HG02588 (cell line): ENCODE measurements around the gene PRRT4.

Experiments
- ATAC-seq: cut with Tn5 transposase; IDR thresholded peaks from one replicate; pipeline ENCODE4 v1.9.1; 2021; ENCODE audit warnings: mild to moderate bottlenecking, moderate library complexity; ENCODE audit not compliant: unreplicated experiment

Gene PRRT4

GRCh38 chr7:128361411-128362379 is at the start of gene PRRT4:
Gene PRRT4, minus strand, starts transcription at chr7:128361690.
- ATAC-seq: no peak

GRCh38 chr7:128410451-128410753 is 48.9 kb upstream of the PRRT4 start:
- ATAC-seq: no peak

DNA sequence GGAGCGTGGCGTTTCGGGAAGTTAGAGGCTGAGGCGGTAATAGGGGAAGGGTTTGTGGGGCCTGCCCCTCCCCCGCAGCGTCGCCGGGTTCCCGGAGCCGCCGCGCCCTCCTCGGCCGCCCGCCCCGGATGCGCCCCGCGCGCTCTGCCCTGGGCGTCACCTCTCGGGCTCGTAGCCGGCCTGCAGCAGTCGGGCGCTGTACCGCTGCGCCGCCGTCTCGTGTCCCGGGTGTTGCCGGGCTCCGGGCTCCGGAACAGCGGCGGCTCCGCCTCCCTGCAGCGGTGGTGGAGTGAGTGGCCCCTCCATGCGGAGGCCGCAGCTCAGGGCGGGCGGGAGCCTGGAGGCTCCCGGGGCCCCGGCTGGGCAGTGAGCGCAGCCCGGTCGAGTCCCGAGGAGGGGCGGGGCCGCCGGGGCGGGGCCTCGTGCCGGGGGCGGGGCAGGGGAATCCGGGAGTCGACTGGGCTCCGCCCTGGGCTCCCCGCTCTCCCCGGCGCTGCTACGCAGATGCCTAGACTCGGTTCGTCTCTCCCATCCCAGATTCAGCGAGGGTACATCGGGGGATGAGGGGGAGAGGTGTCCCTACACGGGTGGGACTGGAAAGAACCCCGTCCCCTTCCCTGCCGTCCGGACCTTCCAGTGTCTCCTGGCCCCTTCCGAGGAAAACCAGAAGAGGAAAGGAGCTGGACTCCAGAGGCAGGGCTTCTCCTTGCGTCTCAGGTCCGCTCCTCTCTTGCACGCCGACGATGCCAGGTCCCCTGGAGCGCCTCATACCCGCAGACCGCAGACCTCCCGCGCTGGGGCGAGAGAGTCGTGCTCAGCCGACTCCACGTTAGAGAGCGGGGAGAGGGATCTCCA is 48.3 kb upstream of the PRRT4 start, which contains the start of gene IMPDH1:
IMPDH1 (minus strand) TSS at position 387 of the 855 bp plus-strand sequence; CDS start at position 306, 81 bp downstream.
- peak; percentile 84 for ATAC-seq

- no peak for ATAC-seq
Measured at GRCh38 chr7:128408709-128409595, 47.5 kb upstream of the PRRT4 start.

DNA sequence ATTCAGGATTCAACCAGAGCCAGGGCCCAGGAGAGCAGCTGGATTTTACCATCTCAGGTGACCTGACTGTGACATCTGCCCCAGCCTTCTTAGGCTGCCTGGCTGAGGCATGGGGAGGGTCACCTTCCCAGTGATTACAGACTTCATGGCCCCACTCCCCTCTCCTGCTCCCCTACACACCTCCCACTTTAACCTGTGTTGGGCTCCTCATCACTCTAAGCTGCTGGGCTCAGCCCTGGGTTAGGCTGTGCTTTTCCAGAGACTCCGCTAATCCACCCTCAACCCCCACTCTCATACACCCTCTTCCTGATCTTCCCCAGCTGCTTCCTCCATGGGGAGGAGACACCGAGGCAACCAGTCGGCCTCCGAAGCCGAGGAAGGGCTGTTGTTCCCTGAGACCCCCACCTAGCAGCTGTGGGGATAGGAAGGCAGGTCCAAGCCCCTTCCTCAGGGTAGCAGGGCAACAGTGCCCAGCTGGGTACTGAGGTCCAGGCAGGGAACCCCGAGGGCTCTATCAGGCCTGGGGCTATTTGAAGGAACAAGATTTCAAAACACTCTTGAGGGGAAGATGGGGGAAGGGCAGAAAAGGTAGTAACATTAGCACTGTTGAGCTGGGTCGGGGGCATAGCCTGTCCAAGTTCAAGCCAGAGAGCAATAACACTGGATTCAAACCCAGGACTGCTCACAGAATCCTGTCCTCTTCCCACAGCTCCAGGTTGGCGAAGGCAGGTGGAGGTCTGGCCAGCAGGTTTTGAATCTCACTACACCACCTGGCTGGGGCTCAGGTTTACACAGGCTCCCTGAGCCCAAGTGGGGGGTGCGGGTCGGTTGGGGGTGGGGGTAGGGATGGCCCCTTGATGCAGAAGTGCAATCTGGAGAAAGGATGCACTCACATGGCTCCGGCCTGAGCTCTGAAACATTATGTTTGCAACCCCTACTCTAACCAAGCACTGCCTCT is 46.5 kb upstream of the PRRT4 start:
- ATAC-seq: no peak

DNA sequence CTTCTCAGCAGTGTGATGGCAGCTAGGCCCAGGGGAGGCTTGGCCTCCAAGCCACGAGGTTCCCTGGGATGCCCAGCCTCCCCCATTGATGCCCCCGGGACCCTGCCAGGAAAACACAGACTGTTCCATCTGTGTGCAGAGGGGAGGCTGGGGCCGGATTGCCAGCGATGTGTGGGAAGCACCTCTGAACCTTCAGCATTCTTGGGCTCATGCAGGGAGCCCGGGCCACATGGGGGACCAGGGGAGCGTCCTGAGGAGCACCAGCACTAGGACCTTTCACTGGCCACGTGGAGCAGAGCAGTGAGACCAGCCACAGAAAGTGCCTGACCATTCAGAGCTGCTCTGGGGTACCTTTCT is 45.7 kb upstream of the PRRT4 start:
- no peak for ATAC-seq

DNA sequence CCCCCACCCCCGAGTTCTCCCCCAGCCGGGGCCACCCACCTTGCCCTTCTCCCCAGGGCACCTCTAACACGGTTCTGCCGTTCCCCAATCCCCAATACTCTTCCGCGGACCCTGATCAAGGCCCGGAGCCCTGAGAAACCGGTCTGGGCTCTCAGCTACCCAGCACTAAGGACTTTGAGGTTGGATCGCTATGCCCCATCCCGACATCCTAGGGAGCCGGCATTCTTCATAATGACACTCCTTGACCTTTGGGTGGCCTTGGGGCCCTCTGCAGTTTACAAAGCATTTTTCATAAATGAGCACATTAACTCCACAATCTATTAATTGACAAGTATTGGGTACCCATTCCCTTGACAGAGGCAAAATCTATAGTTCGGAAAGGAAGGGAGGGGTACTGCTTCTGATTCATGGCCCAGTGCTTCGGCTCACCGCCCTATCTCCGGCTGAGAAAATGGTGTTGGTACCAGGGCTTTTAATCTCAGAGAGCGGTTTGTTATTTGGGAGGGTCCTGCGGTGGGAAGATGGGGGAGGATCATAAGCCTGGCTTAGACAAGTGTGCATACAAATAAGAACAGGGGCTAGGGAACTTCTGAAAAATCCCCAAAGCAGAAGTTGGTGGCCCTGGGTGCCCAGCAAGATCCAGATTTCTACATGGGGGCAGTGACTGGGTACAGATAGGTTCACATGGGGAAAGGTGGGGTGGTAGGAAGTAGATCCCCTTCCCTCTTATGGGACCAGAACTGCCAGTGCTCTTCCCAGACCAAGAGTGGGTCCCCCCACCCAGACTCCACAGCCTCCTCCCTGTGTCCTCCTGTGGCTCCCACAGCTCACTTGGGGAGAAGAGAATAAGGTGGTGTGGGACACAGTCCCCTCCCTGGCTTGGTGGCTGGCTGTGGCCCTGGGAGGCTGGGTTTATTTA is 45.1 kb upstream of the PRRT4 start:
- ATAC-seq: no peak

- no peak for ATAC-seq
Measured at GRCh38 chr7:128405471-128406313, 44.2 kb upstream of the PRRT4 start.

DNA sequence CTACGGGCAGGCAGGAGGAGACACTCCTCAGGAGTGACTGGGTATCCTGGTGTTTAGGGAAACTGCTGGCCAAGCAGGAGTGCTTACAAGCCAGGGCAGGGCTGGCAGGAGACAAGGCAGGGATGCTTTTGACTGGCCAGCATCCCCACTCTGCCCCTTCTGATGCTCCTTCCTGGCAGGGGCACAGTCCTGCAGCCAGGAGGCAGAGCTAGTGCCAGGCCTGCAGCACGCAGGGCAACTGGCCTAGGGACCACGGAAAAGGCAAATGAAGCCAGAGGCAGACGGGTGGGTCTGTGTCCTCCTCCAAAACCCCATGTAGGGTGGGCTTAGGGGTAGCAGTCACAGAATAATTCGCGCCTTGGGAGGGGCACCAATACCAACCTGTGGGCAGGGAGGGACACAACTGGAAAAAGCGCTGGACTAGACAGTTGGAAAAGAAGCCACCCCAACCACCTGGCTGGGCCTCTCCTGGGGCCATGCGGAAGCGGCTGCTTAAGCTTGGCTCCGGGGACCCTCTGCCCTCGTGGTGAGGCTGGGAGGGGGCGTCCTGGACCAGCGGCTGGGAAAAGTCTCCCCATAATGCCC is 43.5 kb upstream of the PRRT4 start:
- ATAC-seq: no peak

DNA sequence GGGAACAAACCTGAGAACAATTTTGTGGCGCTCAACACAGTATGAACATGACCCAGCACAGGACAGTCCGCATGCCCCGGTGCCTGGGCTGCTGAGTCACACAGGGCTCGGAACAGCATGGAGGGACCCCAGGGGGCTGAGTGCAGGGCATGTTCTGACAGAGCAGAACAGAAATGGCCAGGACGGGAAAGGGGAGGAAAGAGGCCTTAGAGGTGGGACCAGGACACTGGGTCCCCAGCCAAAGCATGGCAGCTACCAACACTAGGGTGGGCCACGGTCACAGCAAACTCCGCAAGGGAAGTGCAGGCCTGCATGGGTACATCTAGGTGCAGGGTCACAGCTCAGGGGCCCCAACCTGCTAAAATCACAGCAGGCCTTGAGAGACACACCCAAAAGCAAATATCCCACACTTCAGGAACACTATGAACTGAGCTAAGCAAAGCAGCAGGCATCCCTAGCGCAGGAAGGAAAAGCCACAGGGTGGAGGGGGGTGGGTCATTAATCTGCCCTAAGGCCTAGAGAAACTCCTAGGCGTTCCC is 42.7 kb upstream of the PRRT4 start:
- no peak for ATAC-seq

DNA sequence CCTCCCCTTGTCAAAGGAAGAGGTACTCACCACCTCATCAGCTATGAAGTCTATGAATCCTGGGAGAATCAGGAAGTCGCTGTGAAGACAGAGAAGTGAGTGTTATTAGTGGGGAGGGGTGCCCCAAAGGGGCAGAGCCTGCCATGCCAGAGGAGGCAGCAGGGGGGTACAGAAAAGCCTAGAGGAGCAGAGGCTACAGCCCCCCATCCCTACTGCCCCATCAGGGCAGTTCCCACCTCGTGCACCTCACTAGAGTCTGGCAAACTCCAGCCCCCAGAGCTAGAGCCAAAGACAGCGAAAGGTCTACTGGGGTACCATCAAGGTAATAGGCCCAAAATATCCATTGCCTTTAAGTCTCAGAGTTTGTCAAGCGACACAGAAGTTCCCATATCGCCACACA is 42.2 kb upstream of the PRRT4 start:
- no peak for ATAC-seq

DNA sequence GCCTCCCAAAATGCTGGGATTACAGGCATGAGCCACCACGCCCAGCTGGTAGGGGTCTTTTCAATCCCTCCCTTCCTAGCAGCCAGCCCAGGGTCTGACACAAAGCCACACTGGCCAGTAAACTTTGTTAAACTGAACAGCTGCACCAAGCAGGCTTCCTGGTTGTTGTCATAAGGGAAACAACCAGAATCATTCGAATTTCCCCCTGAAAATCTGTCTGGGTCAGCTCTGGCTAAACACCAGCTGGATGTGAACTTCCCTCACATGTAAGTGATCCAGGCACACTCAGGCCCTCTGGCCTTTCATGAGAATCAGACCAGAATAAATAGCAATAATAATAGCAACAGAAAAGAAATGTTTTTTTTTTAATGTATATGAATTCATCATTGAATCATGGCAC is 40.9 kb upstream of the PRRT4 start:
- ATAC-seq: no peak

DNA sequence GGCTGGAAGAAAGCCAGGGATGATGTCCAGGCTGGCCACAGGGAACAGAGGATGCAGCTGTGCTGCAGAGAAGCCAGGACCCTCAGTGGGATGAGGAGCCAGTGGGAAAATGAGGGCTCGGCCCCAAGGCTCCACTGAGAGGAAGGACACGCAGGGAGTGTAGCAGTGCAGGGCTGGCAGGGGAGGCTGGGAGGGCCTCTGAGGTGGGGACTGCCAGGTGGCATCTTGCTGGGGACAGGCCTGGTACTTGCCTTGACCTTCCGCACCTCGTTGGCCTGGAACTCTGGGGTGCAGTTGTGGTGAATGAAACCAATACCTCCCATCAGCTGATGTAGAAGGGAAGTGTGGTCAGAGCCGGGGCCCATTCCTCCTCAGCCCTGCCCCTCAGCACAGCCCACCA is 39.1 kb upstream of the PRRT4 start:
- no peak for ATAC-seq

- ATAC-seq: no peak
Measured at GRCh38 chr7:128399991-128400390, 38.5 kb upstream of the PRRT4 start.

GRCh38 chr7:128398841-128399135 is 37.3 kb upstream of the PRRT4 start:
- ATAC-seq: no peak

- ATAC-seq: no peak
Measured at GRCh38 chr7:128398016-128398840, 36.7 kb upstream of the PRRT4 start.

DNA sequence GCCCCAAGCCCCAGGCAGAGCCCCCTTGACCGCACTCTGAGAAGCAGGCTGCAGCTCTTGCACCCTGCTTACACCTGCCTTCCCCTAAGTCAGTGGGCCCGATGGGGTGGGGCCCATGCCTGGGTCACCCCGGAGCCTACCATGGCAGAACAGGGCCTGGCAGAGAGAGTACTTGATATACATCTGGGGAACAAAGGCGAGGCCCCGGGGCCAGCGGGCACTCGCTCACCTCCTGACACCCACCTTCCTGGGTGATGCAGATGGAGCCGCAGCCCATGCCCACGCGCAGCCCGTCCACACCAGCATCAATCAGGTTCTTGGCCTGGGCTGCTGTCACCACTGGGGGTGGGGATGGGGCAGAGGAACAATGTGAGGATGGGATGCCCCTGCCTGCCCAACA is 34.9 kb upstream of the PRRT4 start:
- ATAC-seq: no peak
